HUES48 (cell line): ENCODE measurements around the gene HABP4.

Source experiments
- H3K27ac ChIP-seq: one replicate; pipeline ENCODE4 v1.7.0; 2013; ENCODE audit warnings: low read depth, low read length, inconsistent platforms
- H3K27me3 ChIP-seq: 2 replicates; pipeline ENCODE4 v1.6.1; 2013; ENCODE audit warnings: mild to moderate bottlenecking, low read length; ENCODE audit not compliant: control insufficient read depth, insufficient read depth
- H3K36me3 ChIP-seq: 2 replicates; pipeline ENCODE4 v1.6.1; 2013; ENCODE audit warnings: low read length; ENCODE audit not compliant: control insufficient read depth, insufficient read depth
- H3K4me1 ChIP-seq: 2 replicates; pipeline ENCODE4 v1.6.1; 2013; ENCODE audit warnings: mild to moderate bottlenecking, low read length; ENCODE audit not compliant: control insufficient read depth, insufficient read depth
- H3K4me3 ChIP-seq: 2 replicates; pipeline ENCODE4 v1.5.1; 2013; ENCODE audit warnings: mild to moderate bottlenecking, low read depth, low read length
- H3K9ac ChIP-seq: 2 replicates; pipeline ENCODE4 v1.6.1; 2013; ENCODE audit warnings: mild to moderate bottlenecking, low read depth, low read length, moderate library complexity
- H3K9me3 ChIP-seq: 2 replicates; pipeline ENCODE4 v1.6.1; 2013; ENCODE audit warnings: low read length; ENCODE audit not compliant: control insufficient read depth, insufficient read depth

HABP4 gene

DNA sequence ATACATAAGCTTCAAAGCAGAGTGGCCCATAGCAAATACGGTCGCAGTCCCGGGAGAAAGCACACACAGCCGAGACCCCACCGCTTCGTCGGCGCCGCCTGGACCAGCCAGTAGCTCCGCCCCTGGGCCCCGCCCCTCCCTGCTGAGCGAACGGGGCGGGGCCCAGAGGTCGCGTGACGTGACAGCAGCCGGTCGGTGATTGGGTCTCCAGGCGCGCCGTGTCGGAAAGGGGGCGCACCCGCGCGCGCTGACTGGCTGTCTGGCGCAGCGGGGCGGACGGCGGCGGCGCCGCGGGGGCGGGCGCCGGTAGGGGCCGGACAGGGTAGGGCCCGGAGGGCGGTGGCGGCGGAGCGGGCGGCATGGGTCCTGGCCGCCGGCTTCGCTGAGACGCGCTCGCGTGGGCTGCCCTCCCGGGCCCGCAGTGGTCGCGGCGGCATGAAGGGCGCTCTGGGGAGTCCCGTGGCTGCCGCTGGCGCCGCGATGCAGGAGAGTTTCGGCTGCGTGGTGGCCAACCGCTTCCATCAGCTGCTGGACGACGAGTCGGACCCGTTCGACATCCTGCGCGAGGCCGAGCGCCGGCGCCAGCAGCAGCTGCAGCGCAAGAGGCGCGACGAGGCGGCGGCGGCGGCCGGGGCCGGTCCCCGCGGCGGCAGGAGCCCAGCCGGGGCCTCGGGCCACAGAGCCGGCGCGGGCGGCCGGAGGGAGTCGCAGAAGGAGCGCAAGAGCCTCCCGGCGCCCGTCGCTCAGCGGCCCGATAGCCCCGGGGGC, at the start of gene HABP4:
Gene HABP4, plus strand, starts transcription at position 325 of the 768 bp plus-strand sequence. Its CDS starts 111 bp downstream, at position 436.
- H3K36me3 ChIP-seq, result no peaks in the 10 kb centered on the region
- H3K9me3 ChIP-seq, result no peaks in the 10 kb centered on the region
- peaks cover 31% of the 10 kb centered on the region for H3K27me3 ChIP-seq
- H3K27ac ChIP-seq, result peak within 1 kb of the TSS; percentile 61
- peak within 1 kb of the TSS; percentile 67 for H3K4me3 ChIP-seq
- peak within 1 kb of the TSS; percentile 70; the same call in 1 of the 2 replicates for H3K9ac ChIP-seq
- H3K4me1 ChIP-seq, result peaks cover 9% of the 10 kb centered on the region; the same call in 1 of the 2 replicates

DNA sequence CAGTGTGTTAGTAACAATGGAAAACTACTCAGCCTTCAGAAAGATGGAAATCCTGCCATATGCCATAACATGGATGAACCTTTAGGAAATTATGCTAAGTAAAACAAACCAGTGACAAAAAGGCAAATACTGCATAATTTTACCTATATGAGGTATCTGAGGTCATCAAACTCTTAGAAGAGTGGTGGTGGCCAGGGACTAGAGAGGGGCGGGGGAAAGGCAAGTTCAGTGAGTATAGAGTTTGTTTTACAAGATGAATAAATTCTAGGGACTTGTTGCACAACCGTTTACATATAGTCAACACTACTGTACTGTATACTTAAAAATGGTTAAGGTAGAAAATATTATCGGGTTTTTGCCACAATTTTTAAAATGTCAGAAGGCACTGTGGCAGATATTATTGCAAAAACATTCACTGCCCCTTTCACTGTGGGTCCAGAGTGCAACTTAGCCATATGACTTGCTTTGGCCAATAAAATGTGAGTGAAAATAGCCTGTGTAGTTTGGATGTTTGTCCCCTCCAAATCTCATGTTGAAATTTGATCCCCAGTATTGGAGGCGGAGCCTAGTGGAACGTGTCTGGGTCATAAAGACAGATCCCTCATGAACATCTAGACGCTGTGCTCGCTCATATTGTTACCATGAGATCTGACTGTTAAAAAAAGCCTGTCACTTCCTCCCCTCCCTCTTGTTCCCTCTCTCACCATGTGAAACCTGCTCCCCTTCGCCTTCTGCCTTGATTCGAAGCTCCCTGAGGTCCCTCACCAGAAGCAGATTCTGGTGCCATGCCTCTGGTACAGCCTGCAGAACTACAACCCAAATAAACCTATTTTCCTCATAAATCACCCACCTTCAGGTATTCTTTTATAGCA, 41.3 kb upstream of the HABP4 start:
- H3K4me3 ChIP-seq, result no peak overlapping the region
- H3K36me3 ChIP-seq, result peaks cover 11% of the 10 kb centered on the region
- H3K9ac ChIP-seq, result no peak overlapping the region
- no peaks in the 10 kb centered on the region for H3K9me3 ChIP-seq
- no peak overlapping the region for H3K27ac ChIP-seq
- peaks cover 34% of the 10 kb centered on the region for H3K4me1 ChIP-seq
- H3K27me3 ChIP-seq, result no peaks in the 10 kb centered on the region

- Histone ChIP-seq H3K9ac (no peak overlapping the region), H3K36me3 (peaks cover 11% of the 10 kb centered on the region), H3K4me3 (no peak overlapping the region), H3K27me3 (no peaks in the 10 kb centered on the region), H3K9me3 (no peaks in the 10 kb centered on the region), H3K27ac (no peak overlapping the region), H3K4me1 (peaks cover 30% of the 10 kb centered on the region)
These were observed 38.7 kb upstream of the HABP4 start for GRCh38 chr9:96411129-96411838.

- H3K4me1 ChIP-seq, result peaks cover 33% of the 10 kb centered on the region
- H3K4me3 ChIP-seq, result no peak overlapping the region
- H3K9ac ChIP-seq, result no peak overlapping the region
- peaks cover 11% of the 10 kb centered on the region for H3K36me3 ChIP-seq
- H3K9me3 ChIP-seq, result no peaks in the 10 kb centered on the region
- no peaks in the 10 kb centered on the region for H3K27me3 ChIP-seq
- peak overlapping the region; percentile 43 for H3K27ac ChIP-seq
These were observed 37.6 kb upstream of the HABP4 start for GRCh38 chr9:96412174-96412913.

- Histone ChIP-seq H3K27ac (peak overlapping the region; percentile 9), H3K4me1 (peaks cover 25% of the 10 kb centered on the region), H3K36me3 (peaks cover 11% of the 10 kb centered on the region), H3K9me3 (no peaks in the 10 kb centered on the region), H3K27me3 (no peaks in the 10 kb centered on the region), H3K9ac (no peak overlapping the region), H3K4me3 (no peak overlapping the region)
These were observed 36.4 kb upstream of the HABP4 start for GRCh38 chr9:96413302-96414221.

- peaks cover 32% of the 10 kb centered on the region for H3K4me1 ChIP-seq
- H3K27ac ChIP-seq, result peak overlapping the region; percentile 96
- H3K9ac ChIP-seq, result peak overlapping the region; percentile 56
- H3K4me3 ChIP-seq, result peak overlapping the region; percentile 84
- H3K9me3 ChIP-seq, result no peaks in the 10 kb centered on the region
- H3K27me3 ChIP-seq, result no peaks in the 10 kb centered on the region
- H3K36me3 ChIP-seq, result no peaks in the 10 kb centered on the region
These were observed 32.9 kb upstream of the HABP4 start for GRCh38 chr9:96417051-96417586.

- H3K9ac ChIP-seq, result peak overlapping the region; percentile 89
- peak overlapping the region; percentile 96 for H3K27ac ChIP-seq
- no peaks in the 10 kb centered on the region for H3K36me3 ChIP-seq
- H3K4me1 ChIP-seq, result peaks cover 28% of the 10 kb centered on the region
- H3K9me3 ChIP-seq, result no peaks in the 10 kb centered on the region
- peak overlapping the region; percentile 84 for H3K4me3 ChIP-seq
- no peaks in the 10 kb centered on the region for H3K27me3 ChIP-seq
These were observed 32.3 kb upstream of the HABP4 start for GRCh38 chr9:96417661-96418082.

DNA sequence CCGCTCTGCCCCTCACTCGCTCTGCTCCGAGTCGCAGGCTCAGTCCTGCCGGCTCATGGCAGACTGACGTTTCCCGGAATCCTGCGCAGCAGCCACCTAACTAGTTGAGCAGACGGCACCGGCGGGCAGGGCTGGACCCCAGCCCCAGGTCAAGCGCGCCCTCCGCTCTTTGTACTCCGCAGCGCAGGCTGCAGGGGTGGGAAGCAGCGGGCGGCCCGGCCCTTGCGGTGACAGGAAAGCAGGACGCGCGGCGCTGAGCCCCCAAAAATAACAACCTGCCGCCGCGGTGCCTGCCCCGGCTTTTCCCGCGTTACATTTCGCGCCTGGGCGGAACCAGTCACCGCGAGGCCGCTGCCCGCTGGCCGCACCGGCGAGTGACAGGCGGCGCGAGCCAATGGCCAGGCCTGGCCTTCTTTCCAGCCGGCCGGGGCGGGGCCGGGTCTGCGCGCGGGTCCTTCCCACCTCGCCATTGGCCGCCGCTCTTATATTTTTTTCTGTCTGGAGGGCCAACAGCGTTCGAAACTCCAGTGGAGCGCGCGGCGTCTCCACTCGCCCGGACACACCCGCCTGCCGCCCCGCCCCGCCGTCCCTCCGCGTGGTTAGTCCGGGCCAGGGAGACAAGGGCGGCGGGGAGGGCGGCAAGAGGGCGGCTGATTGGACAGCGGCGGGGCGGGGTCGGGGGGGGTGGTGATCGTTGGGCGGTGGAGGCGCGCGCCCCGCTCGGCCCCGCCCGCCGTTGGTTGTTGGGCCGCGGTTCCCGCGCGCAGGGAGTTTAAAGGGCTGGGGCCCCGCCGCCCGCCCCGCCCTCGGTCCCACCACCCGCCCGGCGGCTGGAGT, 31.7 kb upstream of the HABP4 start, which contains the start of gene ZNF367:
Gene ZNF367, minus strand, starts transcription at position 288 of the 837 bp plus-strand sequence. CDS start 338 bp downstream, outside the sequence.
- no peaks in the 10 kb centered on the region for H3K27me3 ChIP-seq
- no peaks in the 10 kb centered on the region for H3K9me3 ChIP-seq
- peak within 1 kb of the TSS; percentile 84 for H3K4me3 ChIP-seq
- peaks cover 24% of the 10 kb centered on the region for H3K4me1 ChIP-seq
- peak within 1 kb of the TSS; percentile 89 for H3K9ac ChIP-seq
- no peaks in the 10 kb centered on the region for H3K36me3 ChIP-seq
- H3K27ac ChIP-seq, result peak within 1 kb of the TSS; percentile 96
